Bronchial epithelial cell (primary cell): ENCODE measurements around the gene LORICRIN. TPM values are rescaled to one million over a fixed set of nuclear protein-coding genes. Genes with fewer than 3 reads are reported as not detected.

Experiments used
- DNase-seq: peaks from one replicate; pipeline ENCODE4 v3.0.0-alpha.2; 2010; ENCODE audit warnings: low read depth
- FAIRE-seq: peaks from 2 replicates; lab custom pipeline; 2011; peaks lifted over from hg19 to GRCh38; lab: Jason Lieb, UNC
- H3K27me3 ChIP-seq: 2 replicates; pipeline ENCODE4 v1.5.1; 2011; ENCODE audit warnings: low read length; ENCODE audit not compliant: control insufficient read depth, insufficient read depth
- H3K36me3 ChIP-seq: 2 replicates; pipeline ENCODE4 v1.5.1; 2011; ENCODE audit warnings: low read length; ENCODE audit not compliant: control insufficient read depth, insufficient read depth
- H3K4me3 ChIP-seq: 2 replicates; pipeline ENCODE4 v1.5.1; 2011; ENCODE audit warnings: mild to moderate bottlenecking, low read depth, low read length, control low read depth
- total RNA-seq: library from RNA; depleted of rRNA; stranded (reverse); fragments of >200 nt; gene quantifications from 2 replicates; pipeline ENCODE4 v1.2.1, GENCODE V29; 2014
- TF ChIP-seq, protein P1 (sequence below): IDR thresholded peaks from 2 replicates; pipeline ENCODE4 v1.5.1; 2011; ENCODE audit warnings: mild to moderate bottlenecking, moderate library complexity, low read length, control low read depth, inconsistent platforms; ENCODE audit not compliant: insufficient read depth, severe bottlenecking

Gene LORICRIN
- total RNA-seq, 1 donor from 2014 or later: not detected

- Histone ChIP-seq H3K36me3 (no peaks in the 10 kb centered on the region), H3K4me3 (no peak overlapping the region), H3K27me3 (peaks cover 3% of the 10 kb centered on the region)
- TF ChIP-seq, protein P1, sequence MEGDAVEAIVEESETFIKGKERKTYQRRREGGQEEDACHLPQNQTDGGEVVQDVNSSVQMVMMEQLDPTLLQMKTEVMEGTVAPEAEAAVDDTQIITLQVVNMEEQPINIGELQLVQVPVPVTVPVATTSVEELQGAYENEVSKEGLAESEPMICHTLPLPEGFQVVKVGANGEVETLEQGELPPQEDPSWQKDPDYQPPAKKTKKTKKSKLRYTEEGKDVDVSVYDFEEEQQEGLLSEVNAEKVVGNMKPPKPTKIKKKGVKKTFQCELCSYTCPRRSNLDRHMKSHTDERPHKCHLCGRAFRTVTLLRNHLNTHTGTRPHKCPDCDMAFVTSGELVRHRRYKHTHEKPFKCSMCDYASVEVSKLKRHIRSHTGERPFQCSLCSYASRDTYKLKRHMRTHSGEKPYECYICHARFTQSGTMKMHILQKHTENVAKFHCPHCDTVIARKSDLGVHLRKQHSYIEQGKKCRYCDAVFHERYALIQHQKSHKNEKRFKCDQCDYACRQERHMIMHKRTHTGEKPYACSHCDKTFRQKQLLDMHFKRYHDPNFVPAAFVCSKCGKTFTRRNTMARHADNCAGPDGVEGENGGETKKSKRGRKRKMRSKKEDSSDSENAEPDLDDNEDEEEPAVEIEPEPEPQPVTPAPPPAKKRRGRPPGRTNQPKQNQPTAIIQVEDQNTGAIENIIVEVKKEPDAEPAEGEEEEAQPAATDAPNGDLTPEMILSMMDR: no peak
- no peak for DNase-seq
- no peak for FAIRE-seq
Observed at GRCh38 chr1:153271711-153272110, 12.2 kb downstream of the LORICRIN start.

DNA sequence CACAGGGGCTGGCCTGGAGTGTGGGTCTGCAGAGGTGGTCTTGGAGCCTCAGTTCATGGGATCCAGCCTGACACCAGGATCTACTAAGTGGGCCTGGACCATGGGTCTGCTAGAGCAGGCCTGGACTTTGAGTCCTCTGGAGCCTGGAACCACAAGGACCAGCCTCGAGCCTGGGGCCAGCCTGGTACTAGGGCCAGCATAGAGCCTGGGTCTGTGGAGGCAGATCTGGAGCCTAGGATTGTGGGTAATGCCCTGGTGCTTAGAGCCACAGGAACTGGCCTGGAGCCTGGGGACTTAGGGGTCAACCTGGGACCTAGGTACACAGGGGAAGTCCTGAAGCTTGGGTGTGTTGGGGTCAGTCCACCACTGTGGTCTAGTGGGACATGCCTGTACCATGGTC lies 12.7 kb downstream of the LORICRIN start:
- no peak for FAIRE-seq
- no peaks in the 10 kb centered on the region for H3K36me3 ChIP-seq

GRCh38 chr1:153277852-153278251 lies 18.4 kb downstream of the LORICRIN start:
- Histone ChIP-seq H3K27me3 (no peaks in the 10 kb centered on the region), H3K4me3 (no peak overlapping the region), H3K36me3 (no peaks in the 10 kb centered on the region)
- TF ChIP-seq, protein P1: peak; percentile 93
- FAIRE-seq (peak; percentile 99), DNase-seq (peak; percentile 64)

More for the DNA sequence above, 12.7 kb downstream of the LORICRIN start:
- no peak for DNase-seq
- Histone ChIP-seq H3K4me3 (no peak overlapping the region), H3K27me3 (peaks cover 3% of the 10 kb centered on the region)
- TF ChIP-seq, protein P1: no peak

- TF ChIP-seq, protein P1: peak; percentile 89
- DNase-seq: peak; percentile 86
Observed at GRCh38 chr1:153288634-153289275, 29.3 kb downstream of the LORICRIN start.

DNA sequence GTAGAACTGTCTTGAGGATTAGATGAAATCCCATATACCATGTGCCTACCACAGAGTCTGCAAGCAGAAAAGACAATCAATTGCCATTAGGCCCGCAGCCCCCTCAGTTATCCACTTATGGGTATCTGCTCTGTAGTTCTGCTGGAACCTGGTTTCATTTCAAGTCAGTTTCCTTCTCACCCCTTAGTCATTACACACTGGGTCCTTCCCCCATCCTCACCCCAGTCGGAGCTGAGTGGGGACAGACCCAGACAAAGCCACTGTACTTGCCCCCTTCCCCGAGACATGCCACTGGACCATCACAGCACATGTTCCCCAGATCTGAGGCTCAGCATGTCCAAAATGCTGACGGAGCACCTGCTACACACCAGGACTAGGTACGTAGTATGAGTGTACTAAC lies 32.0 kb downstream of the LORICRIN start:
- FAIRE-seq (no peak), DNase-seq (no peak)
- no peaks in the 10 kb centered on the region for H3K27me3 ChIP-seq
- TF ChIP-seq, protein P1: no peak
- H3K4me3 ChIP-seq: no peak overlapping the region
- H3K36me3 ChIP-seq: no peaks in the 10 kb centered on the region

More at GRCh38 chr1:153288634-153289275, 29.3 kb downstream of the LORICRIN start:
- Histone ChIP-seq H3K4me3 (no peak overlapping the region), H3K36me3 (no peaks in the 10 kb centered on the region), H3K27me3 (no peaks in the 10 kb centered on the region)
- FAIRE-seq: peak; percentile 96
